RKO (cell line): ENCODE measurements around the gene PANX3.
"Not testable (repeated sequence)": the region's sequence is repeated elsewhere in the genome, so short reads cannot be mapped to it uniquely, and the experiment has no call there.

Experiments used
- DNase-seq: peaks from one replicate; pipeline ENCODE4 v3.0.0-alpha.2; 2016; ENCODE audit warnings: low spot score

PANX3 gene

GRCh38 chr11:124611064-124611463, at the start of gene PANX3:
PANX3 (plus strand) TSS chr11:124611428; CDS start chr11:124611557, 129 bp downstream.
- no peak for DNase-seq

GRCh38 chr11:124569697-124570096, 41.5 kb upstream of the PANX3 start, which contains the start of gene OR8A1:
OR8A1 (plus strand) TSS chr11:124569997; CDS start chr11:124570120, 123 bp downstream.
- no peak for DNase-seq

GRCh38 chr11:124570160-124570559, 41.1 kb upstream of the PANX3 start:
- DNase-seq: no peak

GRCh38 chr11:124577716-124578427, 33.4 kb upstream of the PANX3 start:
- no peak for DNase-seq

- no peak for DNase-seq
Observed at GRCh38 chr11:124578761-124579160, 32.5 kb upstream of the PANX3 start.

- no peak for DNase-seq
Observed at GRCh38 chr11:124581817-124582216, 29.4 kb upstream of the PANX3 start.

- DNase-seq: no peak
Observed at GRCh38 chr11:124582565-124582964, 28.7 kb upstream of the PANX3 start.

- no peak for DNase-seq
Observed at GRCh38 chr11:124583781-124584180, 27.4 kb upstream of the PANX3 start.

- DNase-seq: no peak
Observed at GRCh38 chr11:124584681-124585372, 26.4 kb upstream of the PANX3 start.

- DNase-seq: peak; percentile 65
Observed at GRCh38 chr11:124586238-124586860, 24.9 kb upstream of the PANX3 start.

GRCh38 chr11:124591430-124591829, 19.8 kb upstream of the PANX3 start:
- DNase-seq: no peak

- DNase-seq: no peak
Observed at GRCh38 chr11:124592627-124593026, 18.6 kb upstream of the PANX3 start.

GRCh38 chr11:124595302-124595701, 15.9 kb upstream of the PANX3 start:
- DNase-seq: no peak

- DNase-seq: no peak
Observed at GRCh38 chr11:124597626-124598025, 13.6 kb upstream of the PANX3 start.

- DNase-seq: no peak
Observed at GRCh38 chr11:124600621-124601320, 10.5 kb upstream of the PANX3 start.

- DNase-seq: peak; percentile 85
Observed at GRCh38 chr11:124602193-124602592, 9.0 kb upstream of the PANX3 start.

- not testable (repeated sequence) for DNase-seq
Observed at GRCh38 chr11:124602723-124603122, 8.5 kb upstream of the PANX3 start.

- DNase-seq: no peak
Observed at GRCh38 chr11:124605719-124606118, 5.5 kb upstream of the PANX3 start.

- DNase-seq: peak; percentile 58
Observed at GRCh38 chr11:124608147-124608546, 3.1 kb upstream of the PANX3 start.

GRCh38 chr11:124610295-124610694, 933 bp upstream of the PANX3 start:
- DNase-seq: no peak

- no peak for DNase-seq
Observed at GRCh38 chr11:124612045-124612444, 817 bp downstream of the PANX3 start.

GRCh38 chr11:124612567-124613246, 1.5 kb downstream of the PANX3 start:
- DNase-seq: no peak
